Astrocyte (in vitro differentiated cells and primary cell): ENCODE measurements around the gene ITPK1. TPM values are rescaled to one million over a fixed set of nuclear protein-coding genes. Genes with fewer than 3 reads are reported as not detected.

Source experiments
- DNase-seq: peaks from one replicate; pipeline ENCODE4 v3.0.0-alpha.2; 2010; ENCODE audit warnings: low read depth
- FAIRE-seq: peaks from 2 replicates; lab custom pipeline; 2011; peaks lifted over from hg19 to GRCh38; lab: Jason Lieb, UNC
- H2AFZ ChIP-seq: 2 replicates; pipeline ENCODE4 v1.6.0; 2012; ENCODE audit warnings: low read depth, low read length, inconsistent platforms
- H3K27ac ChIP-seq: 2 replicates; pipeline ENCODE4 v1.5.1; 2011; ENCODE audit warnings: low read depth, low read length, inconsistent platforms
- H3K27me3 ChIP-seq: 2 replicates; pipeline ENCODE4 v1.6.0; 2011; ENCODE audit warnings: low read length, inconsistent platforms; ENCODE audit not compliant: insufficient read depth
- H3K36me3 ChIP-seq: 2 replicates; pipeline ENCODE4 v1.5.1; 2011; ENCODE audit warnings: low read length, inconsistent platforms; ENCODE audit not compliant: insufficient read depth
- H3K4me1 ChIP-seq: 2 replicates; pipeline ENCODE4 v1.5.1; 2011; ENCODE audit warnings: low read length, inconsistent platforms; ENCODE audit not compliant: insufficient read depth
- H3K4me2 ChIP-seq: 2 replicates; pipeline ENCODE4 v1.6.0; 2012; ENCODE audit warnings: low read length, inconsistent platforms
- H3K4me3 ChIP-seq: 2 replicates; pipeline ENCODE4 v1.5.1; 2011; ENCODE audit warnings: low read depth, mild to moderate bottlenecking, low read length, inconsistent platforms; ENCODE audit not compliant: insufficient read depth
- H3K79me2 ChIP-seq: 2 replicates; pipeline ENCODE4 v1.6.0; 2012; ENCODE audit warnings: mild to moderate bottlenecking, low read length, inconsistent platforms; ENCODE audit not compliant: insufficient read depth
- H3K9ac ChIP-seq: 2 replicates; pipeline ENCODE4 v1.6.0; 2012; ENCODE audit warnings: mild to moderate bottlenecking, low read length, inconsistent platforms
- H3K9me3 ChIP-seq: 2 replicates; pipeline ENCODE4 v1.5.1; 2012; ENCODE audit warnings: low read depth, mild to moderate bottlenecking, low read length, inconsistent platforms; ENCODE audit not compliant: insufficient read depth
- H4K20me1 ChIP-seq: 2 replicates; pipeline ENCODE4 v1.6.0; 2012; ENCODE audit warnings: low read length, inconsistent platforms; ENCODE audit not compliant: insufficient read depth
- H3K27ac Mint-ChIP-seq: one replicate; pipeline ENCODE4 v1.8.0; 2021; ENCODE audit warnings: mild to moderate bottlenecking, mixed read lengths; ENCODE audit not compliant: unreplicated experiment
- H3K27me3 Mint-ChIP-seq: one replicate; pipeline ENCODE4 v1.8.0; 2021; ENCODE audit warnings: low read depth, mixed read lengths; ENCODE audit not compliant: unreplicated experiment
- H3K36me3 Mint-ChIP-seq: one replicate; pipeline ENCODE4 v1.8.0; 2021; ENCODE audit warnings: low read depth, mixed read lengths; ENCODE audit not compliant: unreplicated experiment
- H3K4me1 Mint-ChIP-seq: one replicate; pipeline ENCODE4 v1.8.0; 2021; ENCODE audit warnings: low read depth, mixed read lengths; ENCODE audit not compliant: unreplicated experiment
- H3K4me3 Mint-ChIP-seq: one replicate; pipeline ENCODE4 v1.8.0; 2021; ENCODE audit warnings: mild to moderate bottlenecking, moderate library complexity, mixed read lengths; ENCODE audit not compliant: unreplicated experiment
- H3K9me3 Mint-ChIP-seq: one replicate; pipeline ENCODE4 v1.8.0; 2021; ENCODE audit warnings: mild to moderate bottlenecking, mixed read lengths; ENCODE audit not compliant: unreplicated experiment
- CTCF ChIP-seq: IDR thresholded peaks from 2 replicates; pipeline ENCODE4 v1.5.1; 2011; ENCODE audit warnings: low read depth, mild to moderate bottlenecking, inconsistent platforms, low read length, moderate library complexity; ENCODE audit not compliant: insufficient read depth
- EZH2 ChIP-seq: IDR thresholded peaks from 2 replicates; pipeline ENCODE4 v1.6.1; 2012; ENCODE audit warnings: mild to moderate bottlenecking, low read length, inconsistent platforms; ENCODE audit not compliant: insufficient read depth
- total RNA-seq: library from RNA; stranded (reverse); gene quantifications from 2 replicates; pipeline ENCODE4 v1.2.1, GENCODE V29; 2021

Gene ITPK1
- total RNA-seq, 1 donor from 2014 or later, result 13.0 TPM

- H3K27ac Mint-ChIP-seq, result no peak overlapping the region
- peaks cover 58% of the 10 kb centered on the region for H4K20me1 ChIP-seq
- FAIRE-seq (no peak), DNase-seq (no peak)
- H3K4me1 Mint-ChIP-seq, result no peaks in the 10 kb centered on the region
- H3K27me3 Mint-ChIP-seq, result peaks cover 42% of the 10 kb centered on the region
- H3K9me3 Mint-ChIP-seq, result peaks cover 3% of the 10 kb centered on the region
- H3K79me2 ChIP-seq, result peaks cover 5% of the 10 kb centered on the region
- no peak overlapping the region for H3K9ac ChIP-seq
- no peak overlapping the region for H3K27ac ChIP-seq
- peak overlapping the region; percentile 28 for H3K4me3 Mint-ChIP-seq
- H3K36me3 Mint-ChIP-seq, result no peaks in the 10 kb centered on the region
- H3K4me3 ChIP-seq, result no peak overlapping the region
- H3K27me3 ChIP-seq, result no peaks in the 10 kb centered on the region
- no peaks in the 10 kb centered on the region for H3K36me3 ChIP-seq
- H3K4me1 ChIP-seq, result no peaks in the 10 kb centered on the region
- TF ChIP-seq CTCF, result no peak
- no peak for TF ChIP-seq EZH2
- no peaks in the 10 kb centered on the region for H3K9me3 ChIP-seq
- H3K4me2 ChIP-seq, result no peak overlapping the region
- no peak overlapping the region for H2AFZ ChIP-seq
Measured at GRCh38 chr14:93095742-93096510, 19.8 kb downstream of the ITPK1 start.

GRCh38 chr14:93094121-93094918 lies 21.4 kb downstream of the ITPK1 start:
- DNase-seq (no peak), FAIRE-seq (no peak)
- H3K79me2 ChIP-seq, result peaks cover 5% of the 10 kb centered on the region
- no peaks in the 10 kb centered on the region for H3K36me3 ChIP-seq
- H3K9ac ChIP-seq, result no peak overlapping the region
- no peak overlapping the region for H3K27ac Mint-ChIP-seq
- H3K27ac ChIP-seq, result no peak overlapping the region
- peaks cover 62% of the 10 kb centered on the region for H4K20me1 ChIP-seq
- no peaks in the 10 kb centered on the region for H3K4me1 ChIP-seq
- TF ChIP-seq CTCF (no peak), EZH2 (no peak)
- no peak overlapping the region for H2AFZ ChIP-seq
- no peak overlapping the region for H3K4me3 ChIP-seq
- H3K9me3 Mint-ChIP-seq, result peaks cover 3% of the 10 kb centered on the region
- H3K27me3 ChIP-seq, result no peaks in the 10 kb centered on the region
- no peaks in the 10 kb centered on the region for H3K36me3 Mint-ChIP-seq
- no peak overlapping the region for H3K4me2 ChIP-seq
- H3K9me3 ChIP-seq, result no peaks in the 10 kb centered on the region
- H3K4me1 Mint-ChIP-seq, result no peaks in the 10 kb centered on the region
- no peak overlapping the region for H3K4me3 Mint-ChIP-seq
- peaks cover 45% of the 10 kb centered on the region for H3K27me3 Mint-ChIP-seq
